Cerebellar nuclear complex (tissue), 1 donor: ENCODE results near the gene ITGB2.

Experiments used
- DNase-seq, 2 experiments: peaks; one replicate each; lab custom pipeline; 2025; lab: John Stamatoyannopoulos, UW

ITGB2 gene

DNA sequence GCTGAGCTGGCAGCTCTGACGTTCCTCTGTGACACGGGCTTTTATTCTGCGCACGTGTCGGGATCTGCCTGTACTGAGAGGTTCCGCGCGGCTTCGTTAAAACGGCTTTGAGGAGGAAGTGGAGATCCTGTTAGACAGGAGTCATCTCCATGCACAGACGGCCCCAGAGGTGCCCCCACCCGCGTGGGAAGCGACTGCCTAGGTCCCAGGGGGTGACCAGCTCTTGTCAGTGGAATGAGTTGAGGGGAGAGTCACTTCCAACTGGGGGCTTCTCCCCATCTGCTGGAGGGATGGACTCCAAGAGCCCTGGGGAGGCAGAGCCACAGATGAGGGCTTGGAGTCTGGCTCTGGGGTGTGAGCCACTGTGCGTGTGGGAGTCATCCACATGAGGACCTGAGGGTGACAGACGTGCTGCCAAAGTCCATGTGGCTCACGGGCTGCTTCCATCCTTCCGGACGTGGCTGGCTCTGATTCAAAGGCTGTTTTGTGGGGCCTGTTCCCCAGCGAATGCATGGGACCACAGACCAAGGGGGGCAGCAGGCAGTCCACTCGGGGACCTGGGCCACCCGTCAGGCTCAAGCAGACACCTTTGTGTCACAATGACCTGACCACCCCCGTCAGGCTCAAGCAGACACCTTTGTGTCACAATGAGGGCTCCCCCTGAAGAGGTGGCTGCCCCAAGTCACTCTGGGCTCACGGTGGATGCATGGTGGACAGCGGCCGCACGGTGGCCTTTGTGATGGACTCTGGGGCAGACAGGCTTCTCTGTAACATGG is 74.0 kb downstream of the ITGB2 start:
- DNase-seq, result no peak

- no peak for DNase-seq
Observed at GRCh38 chr21:44846224-44846484, 74.5 kb downstream of the ITGB2 start.

- no peak for DNase-seq
Observed at GRCh38 chr21:44845418-44846223, 75.1 kb downstream of the ITGB2 start.

- DNase-seq, result no peak
Observed at GRCh38 chr21:44844256-44844655, 76.4 kb downstream of the ITGB2 start.

DNA sequence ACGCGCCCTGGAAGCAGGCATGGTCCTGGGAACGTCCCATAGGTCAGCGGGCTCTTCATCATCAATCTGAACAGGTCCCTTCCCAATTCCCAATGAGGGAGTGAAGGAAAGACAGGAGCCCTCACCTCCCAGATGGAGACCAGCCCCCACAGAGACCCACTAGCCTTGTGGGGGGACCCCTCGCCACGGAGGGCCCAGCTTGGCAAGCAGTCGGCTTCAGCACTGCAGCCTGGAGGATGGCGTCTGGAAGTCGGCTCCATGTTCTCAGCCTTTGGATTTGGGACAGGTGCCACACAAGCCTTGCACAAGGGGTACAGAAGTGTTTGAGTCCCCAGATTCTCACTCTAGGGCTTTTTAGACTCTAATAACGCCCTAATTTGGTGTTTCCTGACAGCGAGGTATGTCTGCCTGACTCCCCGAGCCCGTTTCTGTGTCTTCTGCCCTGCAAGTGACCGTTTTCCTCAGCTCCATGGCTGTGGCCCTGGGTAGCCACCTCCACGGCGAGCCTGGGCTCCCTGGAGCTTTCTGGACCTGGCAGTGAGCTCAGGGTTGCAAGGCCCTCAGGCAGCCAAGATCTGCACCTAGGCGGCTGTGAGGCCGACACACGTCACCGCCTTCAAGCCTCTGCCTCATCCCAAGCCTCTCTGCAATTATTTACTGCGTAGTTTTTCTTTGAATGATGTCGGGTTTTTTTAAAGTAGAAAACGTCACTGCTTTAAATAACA is 77.8 kb downstream of the ITGB2 start:
- DNase-seq, result no peak

DNA sequence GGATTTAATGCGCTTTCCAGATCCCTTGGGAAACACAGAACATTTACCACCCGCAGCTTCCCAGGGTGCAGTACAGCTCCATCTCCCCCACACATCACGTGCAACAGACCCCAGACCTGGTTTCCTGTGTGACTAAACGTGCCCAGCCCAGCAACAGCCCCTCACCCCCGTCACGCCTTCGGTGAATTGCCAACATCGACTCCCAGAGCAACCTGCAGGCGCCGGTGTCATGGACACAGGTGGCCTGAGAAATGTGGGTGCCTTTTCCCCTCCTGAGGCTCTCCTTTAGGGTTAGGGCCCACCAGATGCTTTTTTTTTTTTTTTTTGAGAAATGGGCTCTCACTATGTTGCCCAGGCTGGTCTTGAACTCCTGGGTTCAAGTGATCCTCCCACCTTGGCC is 78.6 kb downstream of the ITGB2 start:
- no peak for DNase-seq

DNA sequence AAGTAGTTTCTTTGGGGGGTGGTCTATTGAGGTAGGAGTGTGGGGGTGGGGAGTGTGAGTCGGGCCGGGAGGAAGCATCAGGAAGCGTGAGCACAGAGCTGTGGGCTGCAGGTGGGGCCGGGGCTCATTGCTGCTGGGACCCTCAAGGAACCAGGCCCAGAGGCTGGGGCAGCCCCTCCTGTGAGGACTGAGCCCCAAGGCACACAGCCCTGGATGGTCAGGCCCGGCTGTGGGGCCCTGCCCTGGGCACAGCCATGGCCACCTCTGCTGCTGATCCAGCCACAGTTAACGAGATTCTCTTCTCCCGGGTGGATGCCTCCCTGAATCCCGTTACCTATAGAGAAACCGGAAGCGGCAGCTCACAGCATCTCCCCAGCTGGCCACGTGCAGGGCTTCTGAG is 79.9 kb downstream of the ITGB2 start:
- no peak for DNase-seq

GRCh38 chr21:44838951-44839350 is 81.7 kb downstream of the ITGB2 start:
- DNase-seq, result no peak

GRCh38 chr21:44838039-44838895 is 82.4 kb downstream of the ITGB2 start:
- DNase-seq, result no peak

DNA sequence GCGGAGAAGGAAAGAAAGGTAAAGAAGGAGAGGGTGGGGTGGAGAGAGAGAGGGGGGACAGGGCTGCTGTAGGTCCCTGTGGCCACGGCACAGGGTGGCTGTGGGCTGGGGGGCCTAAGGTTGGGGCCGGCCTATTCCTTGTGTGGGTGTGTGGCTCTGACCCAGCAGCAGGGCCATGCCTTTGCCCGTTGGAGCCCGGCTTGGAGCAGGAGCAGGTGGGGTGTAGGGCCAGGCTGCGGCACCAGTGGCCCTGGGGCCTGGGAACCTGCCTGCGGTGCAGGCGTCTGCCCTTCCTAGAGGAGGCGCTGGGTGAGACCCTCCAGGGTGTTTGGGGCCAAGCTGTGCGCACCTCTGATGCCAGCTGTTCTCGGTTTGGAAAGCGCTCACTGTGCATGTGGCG is 83.2 kb downstream of the ITGB2 start:
- DNase-seq, result no peak

DNA sequence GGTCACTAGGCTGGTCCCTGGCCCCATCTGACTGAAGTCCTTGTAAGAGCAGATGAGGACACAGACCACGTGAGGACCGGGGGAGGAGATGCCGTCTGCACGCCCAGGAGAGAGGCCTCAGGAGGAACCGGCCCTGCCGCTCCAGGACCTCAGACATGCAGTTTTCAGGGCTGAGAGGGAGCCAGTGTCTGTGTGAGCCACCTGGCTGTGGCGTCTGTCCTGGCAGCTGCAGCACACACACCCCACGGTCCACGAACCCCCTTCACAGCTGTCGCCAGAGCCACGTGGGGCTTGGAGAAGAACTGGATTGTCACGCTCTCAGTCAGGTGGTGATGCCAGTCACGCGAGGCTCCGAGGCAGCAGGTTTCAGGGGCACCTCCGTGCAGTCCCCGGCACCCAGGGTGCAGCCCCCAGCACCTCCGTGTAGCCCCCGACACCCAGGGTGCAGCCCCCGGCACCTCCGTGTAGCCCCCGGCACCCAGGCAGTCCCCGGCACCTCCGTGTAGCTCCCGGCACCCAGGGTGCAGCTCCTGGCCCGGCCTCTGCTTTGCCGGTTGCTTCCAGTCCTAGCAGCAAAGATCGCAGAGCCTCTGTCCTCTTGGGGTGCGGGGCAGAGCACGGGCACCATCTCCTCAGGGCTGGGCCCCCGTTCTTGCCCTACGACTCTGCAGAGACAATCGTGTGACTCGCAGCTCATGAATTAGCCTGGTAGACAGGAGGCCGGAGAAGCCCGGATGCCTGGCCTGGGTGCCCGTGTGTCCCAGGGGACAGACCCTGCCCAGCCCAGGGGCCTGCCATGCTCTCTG is 83.8 kb downstream of the ITGB2 start:
- DNase-seq, result no peak

- no peak for DNase-seq
Observed at GRCh38 chr21:44836349-44836665, 84.4 kb downstream of the ITGB2 start.
